PFSK-1 (cell line): ENCODE results near the gene KNG1.

Experiments
- FOXP2 ChIP-seq: optimal IDR thresholded peaks from 2 replicates; pipeline ENCODE3; 2011; ENCODE audit warnings: borderline replicate concordance, control low read depth, inconsistent platforms; ENCODE audit not compliant: insufficient read depth; ENCODE audit errors: extremely low read length, extremely low read depth
- POLR2AphosphoS5 ChIP-seq: IDR thresholded peaks from 2 replicates; pipeline ENCODE4 v1.6.1; 2012; ENCODE audit warnings: low read depth, mild to moderate bottlenecking, control low read depth, low read length, moderate library complexity
- SIN3A ChIP-seq: IDR thresholded peaks from 2 replicates; pipeline ENCODE4 v1.6.1; 2012; ENCODE audit warnings: mild to moderate bottlenecking, low read length, moderate library complexity, borderline replicate concordance; ENCODE audit not compliant: insufficient read depth
- TAF1 ChIP-seq: IDR thresholded peaks from 2 replicates; pipeline ENCODE4 v1.6.1; 2012; ENCODE audit warnings: low read length, control low read depth, borderline replicate concordance; ENCODE audit not compliant: insufficient read depth
- TF ChIP-seq, protein P1 (sequence below), 2 experiments: IDR thresholded peaks; 2 replicates each; pipeline versions ENCODE4 v1.6.1 to v1.8.0; 2011 to 2012; ENCODE audit warnings: low read depth in 2 of 2, low read length in 2 of 2, control low read depth in 1 of 2, inconsistent platforms in 1 of 2, mild to moderate bottlenecking in 1 of 2, moderate library complexity in 1 of 2; ENCODE audit not compliant: insufficient read depth in 1 of 2

GRCh38 chr3:186757686-186758220 is 40.6 kb downstream of the KNG1 start:
- no peak for TF ChIP-seq POLR2AphosphoS5
- TF ChIP-seq, protein P1, sequence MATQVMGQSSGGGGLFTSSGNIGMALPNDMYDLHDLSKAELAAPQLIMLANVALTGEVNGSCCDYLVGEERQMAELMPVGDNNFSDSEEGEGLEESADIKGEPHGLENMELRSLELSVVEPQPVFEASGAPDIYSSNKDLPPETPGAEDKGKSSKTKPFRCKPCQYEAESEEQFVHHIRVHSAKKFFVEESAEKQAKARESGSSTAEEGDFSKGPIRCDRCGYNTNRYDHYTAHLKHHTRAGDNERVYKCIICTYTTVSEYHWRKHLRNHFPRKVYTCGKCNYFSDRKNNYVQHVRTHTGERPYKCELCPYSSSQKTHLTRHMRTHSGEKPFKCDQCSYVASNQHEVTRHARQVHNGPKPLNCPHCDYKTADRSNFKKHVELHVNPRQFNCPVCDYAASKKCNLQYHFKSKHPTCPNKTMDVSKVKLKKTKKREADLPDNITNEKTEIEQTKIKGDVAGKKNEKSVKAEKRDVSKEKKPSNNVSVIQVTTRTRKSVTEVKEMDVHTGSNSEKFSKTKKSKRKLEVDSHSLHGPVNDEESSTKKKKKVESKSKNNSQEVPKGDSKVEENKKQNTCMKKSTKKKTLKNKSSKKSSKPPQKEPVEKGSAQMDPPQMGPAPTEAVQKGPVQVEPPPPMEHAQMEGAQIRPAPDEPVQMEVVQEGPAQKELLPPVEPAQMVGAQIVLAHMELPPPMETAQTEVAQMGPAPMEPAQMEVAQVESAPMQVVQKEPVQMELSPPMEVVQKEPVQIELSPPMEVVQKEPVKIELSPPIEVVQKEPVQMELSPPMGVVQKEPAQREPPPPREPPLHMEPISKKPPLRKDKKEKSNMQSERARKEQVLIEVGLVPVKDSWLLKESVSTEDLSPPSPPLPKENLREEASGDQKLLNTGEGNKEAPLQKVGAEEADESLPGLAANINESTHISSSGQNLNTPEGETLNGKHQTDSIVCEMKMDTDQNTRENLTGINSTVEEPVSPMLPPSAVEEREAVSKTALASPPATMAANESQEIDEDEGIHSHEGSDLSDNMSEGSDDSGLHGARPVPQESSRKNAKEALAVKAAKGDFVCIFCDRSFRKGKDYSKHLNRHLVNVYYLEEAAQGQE (IDR thresholded peaks at IDR 0.05; ENCODE audit: insufficient read depth in 1 of 2, low read depth in 2 of 2, low read length in 2 of 2) = no peak
- TF ChIP-seq TAF1 = no peak
- no peak for TF ChIP-seq SIN3A
- TF ChIP-seq FOXP2 = no peak
